GM10847 (cell line): ENCODE results near the gene GGT1.

ENCODE experiments used
- POLR2A ChIP-seq: IDR thresholded peaks from 2 replicates; pipeline ENCODE4 v1.6.1; 2011; ENCODE audit not compliant: insufficient read length; ENCODE audit errors: extremely low read depth

Gene GGT1

GRCh38 chr22:24592058-24592850 lies 10.7 kb upstream of the GGT1 start:
- TF ChIP-seq POLR2A: no peak

- no peak for TF ChIP-seq POLR2A
These were observed 10.0 kb upstream of the GGT1 start, which contains the start of gene LRRC75B for GRCh38 chr22:24592851-24593558. TSS of gene LRRC75B (minus strand) at chr22:24593073. CDS start at chr22:24593039, 34 bp downstream.

- no peak for TF ChIP-seq POLR2A
These were observed 9.0 kb upstream of the GGT1 start for GRCh38 chr22:24593836-24594568.

GRCh38 chr22:24594569-24595120 lies 8.3 kb upstream of the GGT1 start:
- TF ChIP-seq POLR2A: no peak

- no peak for TF ChIP-seq POLR2A
These were observed 7.8 kb upstream of the GGT1 start for GRCh38 chr22:24595228-24595627.

GRCh38 chr22:24595863-24596262 lies 7.1 kb upstream of the GGT1 start:
- TF ChIP-seq POLR2A: no peak

GRCh38 chr22:24599514-24599913 lies 3.5 kb upstream of the GGT1 start:
- no peak for TF ChIP-seq POLR2A

- TF ChIP-seq POLR2A: no peak
These were observed 1.5 kb upstream of the GGT1 start for GRCh38 chr22:24601217-24602104.

- TF ChIP-seq POLR2A: peak; percentile 43
These were observed 4.5 kb downstream of the GGT1 start for GRCh38 chr22:24607429-24607983.
